ENCODE measurements around the gene HLTF. TPM values are rescaled to one million over a fixed set of nuclear protein-coding genes. Genes with fewer than 3 reads are reported as not detected.

Gene HLTF
- total RNA-seq, 4 donors from 2014 or later: 5.2 to 12.4 (median 8.1) TPM

GRCh38 chr3:149007567-149008257, 78.6 kb downstream of the HLTF start:
- Histone ChIP-seq H3K36me3 (peaks cover 0 to 71% (median 10%) of the 10 kb centered on the region in 3 donors), H3K4me3 (no peak overlapping the region), H3K27ac (no peak overlapping the region), H3K4me1 (peaks cover 0 to 32% (median 3%) of the 10 kb centered on the region in 3 donors), H3K9me3 (no peaks in the 10 kb centered on the region), H3K27me3 (no peaks in the 10 kb centered on the region)
- intact Hi-C loops (cut with DNase I): no loop called here
- TF ChIP-seq POLR2A (IDR thresholded peaks at IDR 0.05) (no peak), CTCF (IDR thresholded peaks at IDR 0.05) (no peak)
- 92 to 94% methylated on average over 7 of the region's 7 CpGs for WGBS, 2 donors
- no peak for DNase-seq

- WGBS, 2 donors: 72 to 93% methylated on average over 1 of the region's 1 CpG
- no peak for DNase-seq
Observed at GRCh38 chr3:149005416-149005815, 80.9 kb downstream of the HLTF start.

GRCh38 chr3:149004622-149005021, 81.7 kb downstream of the HLTF start:
- Histone ChIP-seq H3K36me3 (peaks cover 0 to 43% (median 5%) of the 10 kb centered on the region in 3 donors), H3K27me3 (no peaks in the 10 kb centered on the region), H3K9me3 (no peaks in the 10 kb centered on the region), H3K27ac (peak overlapping the region in 1 of 4 donors; percentile 4), H3K4me3 (no peak overlapping the region), H3K4me1 (peaks cover 0 to 13% (median 4%) of the 10 kb centered on the region in 3 donors)
- no peak for TF ChIP-seq POLR2A (IDR thresholded peaks at IDR 0.05)
- no peak for TF ChIP-seq CTCF (IDR thresholded peaks at IDR 0.05)
- 38 to 60% methylated on average over 4 of the region's 4 CpGs for WGBS, 2 donors
- no peak for DNase-seq
- intact Hi-C loops (cut with DNase I): no loop called here

More at GRCh38 chr3:149005416-149005815, 80.9 kb downstream of the HLTF start:
- no peak overlapping the region for H3K27ac ChIP-seq
- peaks cover 0 to 51% (median 8%) of the 10 kb centered on the region in 3 donors for H3K36me3 ChIP-seq
- TF ChIP-seq CTCF (IDR thresholded peaks at IDR 0.05) (no peak), POLR2A (IDR thresholded peaks at IDR 0.05) (no peak)
- intact Hi-C loops (cut with DNase I): no loop called here
- peaks cover 0 to 17% (median 2%) of the 10 kb centered on the region in 3 donors for H3K4me1 ChIP-seq
- H3K9me3 ChIP-seq: no peaks in the 10 kb centered on the region
- H3K4me3 ChIP-seq: no peak overlapping the region
- H3K27me3 ChIP-seq: no peaks in the 10 kb centered on the region

- H3K27ac ChIP-seq: no peak overlapping the region
- no peaks in the 10 kb centered on the region for H3K9me3 ChIP-seq
- no peaks in the 10 kb centered on the region for H3K27me3 ChIP-seq
- 67 to 80% methylated on average over 6 of the region's 6 CpGs for WGBS, 2 donors
- intact Hi-C loops (cut with DNase I): no loop called here
- TF ChIP-seq CTCF (IDR thresholded peaks at IDR 0.05) (no peak), POLR2A (IDR thresholded peaks at IDR 0.05) (no peak)
- no peak overlapping the region for H3K4me3 ChIP-seq
- peaks cover 0 to 21% (median 11%) of the 10 kb centered on the region in 3 donors for H3K4me1 ChIP-seq
- DNase-seq: no peak
- H3K36me3 ChIP-seq: peaks cover 0 to 34% (median 0%) of the 10 kb centered on the region in 3 donors
Observed at GRCh38 chr3:149003653-149004305, 82.6 kb downstream of the HLTF start.

GRCh38 chr3:149001727-149002126, 84.6 kb downstream of the HLTF start:
- Histone ChIP-seq H3K9me3 (no peaks in the 10 kb centered on the region), H3K36me3 (peaks cover 0 to 28% (median under 1%) of the 10 kb centered on the region in 3 donors), H3K4me1 (peaks cover 0 to 27% (median 12%) of the 10 kb centered on the region in 3 donors), H3K27me3 (no peaks in the 10 kb centered on the region), H3K4me3 (no peak overlapping the region), H3K27ac (no peak overlapping the region)
- no peak for DNase-seq
- WGBS, 2 donors: 79 to 93% methylated on average over 3 of the region's 3 CpGs
- TF ChIP-seq CTCF (IDR thresholded peaks at IDR 0.05) (no peak), POLR2A (IDR thresholded peaks at IDR 0.05) (no peak)
- intact Hi-C loops (cut with DNase I): no loop called here
